SU-DHL-6 (cell line): ENCODE results near the gene CATSPER3.

Source experiments
- H2AFZ ChIP-seq: fragments of 200-600 bp; sonication (generic); 2 replicates; pipeline ENCODE4 v1.6.1; 2014; ENCODE audit warnings: low read depth, mild to moderate bottlenecking, moderate library complexity, mixed read lengths, antibody characterized with exemption, low read length; ENCODE audit not compliant: severe bottlenecking
- H3F3A ChIP-seq: fragments of 200-600 bp; shearing (Covaris generic); 2 replicates; pipeline ENCODE4 v1.6.0; 2016; ENCODE audit warnings: antibody characterized with exemption, mild to moderate bottlenecking; ENCODE audit not compliant: insufficient read depth
- H3K27ac ChIP-seq: fragments of 200-600 bp; sonication (generic); 2 replicates; pipeline ENCODE4 v1.5.1; 2016; ENCODE audit warnings: low read depth, mild to moderate bottlenecking, low read length, moderate library complexity, mixed read lengths
- H3K27me3 ChIP-seq: fragments of 200-600 bp; sonication (generic), shearing (Covaris generic); 2 replicates; pipeline ENCODE4 v1.6.0; 2014; ENCODE audit warnings: mild to moderate bottlenecking, low read length
- H3K36me3 ChIP-seq: fragments of 200-600 bp; sonication (generic); 2 replicates; pipeline ENCODE4 v1.6.1; 2014; ENCODE audit warnings: mild to moderate bottlenecking, low read length, mixed read lengths
- H3K4me2 ChIP-seq: fragments of 300-600, 200-600 bp; shearing (Covaris generic), sonication (generic); 2 replicates; pipeline ENCODE4 v1.6.0; 2014; ENCODE audit warnings: low read length, low read depth, mild to moderate bottlenecking; ENCODE audit not compliant: poor library complexity, severe bottlenecking
- H3K4me3 ChIP-seq: fragments of 200-600 bp; sonication (generic); 2 replicates; pipeline ENCODE4 v1.5.1; 2014; ENCODE audit warnings: antibody characterized with exemption, low read length, mild to moderate bottlenecking, mixed read lengths; ENCODE audit not compliant: insufficient read depth, poor library complexity, severe bottlenecking
- H3K79me2 ChIP-seq: fragments of 200-600 bp; sonication (generic); 2 replicates; pipeline ENCODE4 v1.6.1; 2014; ENCODE audit warnings: mild to moderate bottlenecking, low read length, moderate library complexity; ENCODE audit not compliant: insufficient read depth
- H3K9ac ChIP-seq: fragments of 200-600 bp; sonication (generic); 2 replicates; pipeline ENCODE4 v1.7.0; 2014; ENCODE audit warnings: mild to moderate bottlenecking, low read length
- H3K9me2 ChIP-seq: fragments of 200-600 bp; sonication (generic); replicated peaks from 2 replicates; pipeline ENCODE4 v1.6.1; 2014; ENCODE audit warnings: low read length; ENCODE audit not compliant: insufficient read depth
- H3K9me3 ChIP-seq: fragments of 200-600 bp; sonication (generic); 2 replicates; pipeline ENCODE4 v1.6.1; 2014; ENCODE audit warnings: low read length, mixed read lengths; ENCODE audit not compliant: insufficient read depth
- H4K20me1 ChIP-seq: fragments of 200-600 bp; sonication (generic); 2 replicates; pipeline ENCODE4 v1.6.1; 2014; ENCODE audit warnings: low read depth, mild to moderate bottlenecking, antibody characterized with exemption, low read length, moderate library complexity, mixed read lengths
- CTCF ChIP-seq: fragments of 200-600 bp; sonication (generic); IDR thresholded peaks from one replicate; pipeline ENCODE4 v1.5.1; 2017; ENCODE audit warnings: antibody characterized with exemption, mild to moderate bottlenecking, low read length, moderate library complexity; ENCODE audit not compliant: insufficient read depth, poor library complexity, severe bottlenecking
- EZH2phosphoT487 ChIP-seq: fragments of 200-600 bp; sonication (generic), shearing (Covaris generic); conservative IDR thresholded peaks from 2 replicates; pipeline ENCODE4 v1.6.1; 2018; ENCODE audit warnings: mild to moderate bottlenecking, antibody characterized with exemption, low read length, moderate library complexity, mixed read lengths

CATSPER3 gene

GRCh38 chr5:134975078-134975715 is 7.5 kb downstream of the CATSPER3 start:
- Histone ChIP-seq H3F3A (no peaks in the 10 kb centered on the region), H3K4me2 (no peak overlapping the region), H3K9me2 (no peaks in the 10 kb centered on the region), H3K36me3 (no peaks in the 10 kb centered on the region), H3K9ac (no peak overlapping the region), H3K9me3 (peaks cover 15% of the 10 kb centered on the region; the same call in 1 of the 2 replicates), H3K79me2 (no peaks in the 10 kb centered on the region), H4K20me1 (no peaks in the 10 kb centered on the region), H3K27ac (no peak overlapping the region), H3K27me3 (no peaks in the 10 kb centered on the region), H3K4me3 (no peak overlapping the region), H2AFZ (no peak overlapping the region)
- TF ChIP-seq CTCF (no peak), EZH2phosphoT487 (no peak)

- H3K27ac ChIP-seq = no peak overlapping the region
- no peak overlapping the region for H3K4me3 ChIP-seq
- no peaks in the 10 kb centered on the region for H3K79me2 ChIP-seq
- no peaks in the 10 kb centered on the region for H3K9me2 ChIP-seq
- H2AFZ ChIP-seq = no peak overlapping the region
- no peaks in the 10 kb centered on the region for H3F3A ChIP-seq
- H4K20me1 ChIP-seq = no peaks in the 10 kb centered on the region
- no peak for TF ChIP-seq EZH2phosphoT487
- TF ChIP-seq CTCF = no peak
- H3K27me3 ChIP-seq = no peaks in the 10 kb centered on the region
- no peaks in the 10 kb centered on the region for H3K36me3 ChIP-seq
- H3K4me2 ChIP-seq = no peak overlapping the region
- no peak overlapping the region for H3K9ac ChIP-seq
- peaks cover 15% of the 10 kb centered on the region; the same call in 1 of the 2 replicates for H3K9me3 ChIP-seq
Observed at GRCh38 chr5:134975843-134976242, 8.1 kb downstream of the CATSPER3 start.

GRCh38 chr5:134976841-134977240 is 9.1 kb downstream of the CATSPER3 start:
- Histone ChIP-seq H3K9me3 (peaks cover 22% of the 10 kb centered on the region; the same call in 1 of the 2 replicates), H3F3A (no peaks in the 10 kb centered on the region), H3K79me2 (no peaks in the 10 kb centered on the region), H3K27ac (no peak overlapping the region), H3K4me3 (no peak overlapping the region), H3K9ac (no peak overlapping the region), H4K20me1 (no peaks in the 10 kb centered on the region), H3K4me2 (no peak overlapping the region), H3K9me2 (no peaks in the 10 kb centered on the region), H2AFZ (no peak overlapping the region), H3K27me3 (no peaks in the 10 kb centered on the region), H3K36me3 (no peaks in the 10 kb centered on the region)
- no peak for TF ChIP-seq CTCF
